Measurements from ENCODE around the gene NEK9.
"Not testable (repeated sequence)": the region's sequence is repeated elsewhere in the genome, so short reads cannot be mapped to it uniquely, and the experiment has no call there.

Gene NEK9

DNA sequence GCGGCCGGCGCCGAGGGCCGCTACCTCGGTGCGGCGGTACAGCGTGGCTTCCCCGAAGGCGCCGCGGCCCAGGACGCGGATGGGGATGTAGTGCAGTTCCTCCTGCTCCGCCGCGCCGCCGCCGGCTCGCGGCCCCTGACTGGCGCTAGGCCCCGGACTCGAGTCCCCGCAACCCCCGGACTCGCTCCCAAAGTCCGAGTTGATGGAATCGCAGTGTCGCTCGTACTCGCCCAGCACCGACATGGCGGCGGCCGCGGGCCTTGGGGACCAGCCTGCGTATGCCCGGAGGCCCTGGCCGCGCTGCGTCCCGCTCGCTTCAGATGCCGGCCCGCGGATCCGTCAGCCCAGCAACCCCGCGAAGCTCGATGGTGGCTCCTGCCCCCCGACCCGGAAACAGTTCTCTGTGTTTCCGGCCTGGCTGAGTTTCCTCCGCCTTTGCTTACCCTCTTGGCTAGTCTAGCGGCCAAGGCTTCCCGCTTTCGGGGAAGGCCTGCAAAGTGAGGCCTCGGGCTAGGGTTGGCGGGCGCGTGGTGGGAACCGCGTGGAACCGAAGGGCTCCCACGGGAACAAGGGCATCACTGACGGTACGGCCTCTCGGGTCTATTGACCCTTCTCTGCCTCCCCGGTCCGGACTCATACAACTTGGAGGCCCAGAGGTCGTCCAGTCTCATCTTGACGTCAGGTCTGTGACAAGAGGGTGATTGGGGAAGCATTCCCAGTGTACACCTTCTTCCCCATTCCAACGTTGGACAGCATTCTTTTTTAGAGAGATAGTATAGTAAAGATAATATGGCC is at the start of gene NEK9:
TSS of gene NEK9 (minus strand) at position 370 of the 795 bp plus-strand sequence. CDS start at position 243, 127 bp downstream.
- DNase-seq (ENCODE audit: low spot score) = peak; percentile 84

DNA sequence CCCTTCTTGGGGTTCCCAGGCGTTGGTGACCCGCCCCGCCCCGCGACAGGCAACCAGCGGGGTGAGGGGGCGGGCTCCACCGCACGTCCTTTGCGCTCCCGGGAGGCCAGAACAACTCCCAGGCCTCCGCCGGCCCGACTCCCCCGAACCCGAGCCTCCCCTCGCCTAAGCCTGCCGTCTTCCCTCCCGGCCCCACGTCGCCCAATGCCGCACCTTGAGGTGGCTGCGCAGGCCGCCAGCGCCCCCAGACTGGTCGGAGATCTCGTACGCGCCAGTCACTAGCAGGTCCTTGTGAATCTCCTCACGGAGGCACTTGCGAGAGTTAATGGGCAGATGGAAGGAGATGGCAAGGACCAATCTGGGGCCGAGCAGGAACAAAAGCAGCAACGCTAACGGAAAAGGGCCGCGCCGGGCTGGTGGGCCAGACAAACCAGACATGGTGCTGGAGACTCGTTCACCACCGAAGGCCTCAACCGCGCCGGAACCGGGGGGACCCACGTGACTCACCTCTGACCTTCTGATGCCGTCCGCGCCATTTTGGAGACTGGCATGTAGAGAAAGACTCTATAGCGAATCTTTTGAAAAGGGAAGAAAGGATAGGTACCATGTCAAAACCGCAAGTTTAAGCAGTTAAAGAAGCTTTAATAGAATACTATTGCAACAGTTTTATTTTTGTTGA is 49.4 kb upstream of the NEK9 start, which contains the start of gene TMED10:
TSS of gene TMED10 (minus strand) at position 471 of the 679 bp plus-strand sequence. CDS start at position 438, 33 bp downstream.
- DNase-seq (ENCODE audit: low spot score) = peak; percentile 94

DNA sequence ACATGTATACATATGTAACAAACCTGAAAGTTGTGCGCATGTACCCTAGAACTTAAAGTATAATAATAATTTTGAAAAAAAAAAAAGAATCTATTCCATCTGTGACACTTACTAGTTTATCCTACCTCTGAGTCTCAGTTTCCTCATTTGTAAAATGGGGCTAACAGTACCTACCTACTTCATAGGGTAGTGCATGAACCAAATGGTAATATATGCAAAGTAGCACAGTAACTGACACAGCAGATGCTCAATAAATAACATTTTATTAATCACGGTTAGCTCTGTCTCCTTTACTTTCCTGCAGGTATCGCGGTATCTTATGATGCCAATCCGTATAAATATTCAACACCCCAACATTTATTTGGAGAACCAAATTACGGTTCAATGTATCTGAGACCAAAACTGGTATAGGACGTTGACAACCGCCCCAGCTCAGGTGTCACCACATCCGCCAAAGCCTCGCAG is 48.9 kb upstream of the NEK9 start:
- no peak for DNase-seq (ENCODE audit: low spot score)

- DNase-seq (ENCODE audit: low spot score) = no peak
Measured at GRCh38 chr14:75174066-75174465, 47.2 kb upstream of the NEK9 start.

- DNase-seq (ENCODE audit: low spot score) = no peak
Measured at GRCh38 chr14:75170772-75171171, 43.9 kb upstream of the NEK9 start.

DNA sequence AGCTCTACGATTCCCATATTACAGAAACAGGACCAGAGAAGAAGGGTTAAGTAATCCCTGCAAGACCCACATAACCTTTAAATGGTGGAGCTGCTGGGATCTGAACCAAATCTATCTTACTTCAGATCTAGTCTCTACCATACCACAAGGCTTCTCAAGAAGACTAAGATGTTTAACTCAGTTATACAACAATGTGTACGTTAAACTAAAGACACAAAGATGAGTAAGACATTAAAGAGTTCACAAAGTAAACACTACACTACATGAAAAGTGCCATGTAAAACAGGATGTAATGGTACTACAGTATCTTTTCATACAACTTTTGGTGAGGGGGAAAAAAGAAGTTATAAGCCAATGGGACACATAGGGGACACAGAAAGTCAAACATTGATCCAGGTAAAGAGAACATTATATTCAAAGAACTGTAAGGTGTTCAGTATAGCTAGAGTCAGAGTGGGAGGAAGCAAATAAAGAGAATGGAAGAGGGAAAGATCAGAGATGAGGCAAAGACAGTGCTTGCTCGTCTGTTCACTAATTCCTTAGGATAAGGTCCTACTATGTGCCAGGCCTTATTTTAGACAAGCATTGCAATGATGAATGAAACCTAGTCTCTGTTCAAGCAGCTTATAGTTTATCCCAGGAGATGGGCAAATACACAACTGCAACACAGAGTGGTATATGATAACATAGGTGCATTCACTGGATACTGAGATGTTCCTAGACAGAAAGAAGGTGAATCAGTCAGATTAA is 41.9 kb upstream of the NEK9 start:
- DNase-seq (ENCODE audit: low spot score) = no peak

GRCh38 chr14:75167325-75167724 is 40.5 kb upstream of the NEK9 start:
- no peak for DNase-seq (ENCODE audit: low spot score)

GRCh38 chr14:75165586-75166391 is 38.9 kb upstream of the NEK9 start:
- DNase-seq (ENCODE audit: low spot score) = no peak

- DNase-seq (ENCODE audit: low spot score) = no peak
Measured at GRCh38 chr14:75164809-75165208, 38.0 kb upstream of the NEK9 start.

DNA sequence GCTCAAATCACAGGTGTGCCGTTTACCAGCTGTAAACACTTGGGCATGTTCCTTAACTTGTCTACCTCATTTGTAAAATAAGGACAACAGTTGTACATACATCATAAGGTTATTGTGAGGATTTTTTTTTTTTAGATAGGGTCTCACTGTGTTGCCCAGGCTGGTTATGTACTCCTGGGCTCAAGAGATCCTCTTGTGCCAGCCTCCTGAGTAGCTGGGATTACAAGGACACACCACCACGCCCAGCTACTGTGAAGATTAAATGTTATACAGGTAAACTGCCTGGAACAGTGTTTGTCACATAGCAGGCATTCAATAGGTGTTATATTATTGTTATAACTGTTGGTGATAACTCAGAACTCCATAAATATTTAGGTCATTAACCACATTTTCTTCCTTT is 36.8 kb upstream of the NEK9 start:
- no peak for DNase-seq (ENCODE audit: low spot score)

DNA sequence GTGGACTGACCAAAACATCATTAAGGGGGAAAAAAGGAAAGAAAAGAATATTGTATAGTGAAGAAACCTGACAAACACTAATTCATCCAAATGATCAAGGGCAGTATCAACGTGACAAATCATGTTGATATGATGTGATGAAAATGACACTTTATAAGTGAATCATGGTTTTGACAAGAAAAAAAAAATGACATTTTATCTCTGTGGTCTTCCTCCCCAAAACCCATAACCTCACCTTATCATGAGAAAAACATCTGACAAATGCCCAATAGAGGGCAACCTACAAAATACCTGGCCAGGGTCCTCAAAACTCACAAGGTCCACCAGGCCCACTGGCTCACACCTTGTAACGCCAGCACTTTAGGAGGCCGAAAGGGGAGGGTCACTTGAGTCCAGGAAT is 35.8 kb upstream of the NEK9 start:
- no peak for DNase-seq (ENCODE audit: low spot score)

GRCh38 chr14:75158843-75159614 is 32.2 kb upstream of the NEK9 start:
- DNase-seq (ENCODE audit: low spot score) = no peak

GRCh38 chr14:75156901-75157300 is 30.1 kb upstream of the NEK9 start:
- DNase-seq (ENCODE audit: low spot score) = no peak

- no peak for DNase-seq (ENCODE audit: low spot score)
Measured at GRCh38 chr14:75156111-75156510, 29.3 kb upstream of the NEK9 start.

- no peak for DNase-seq (ENCODE audit: low spot score)
Measured at GRCh38 chr14:75155169-75155568, 28.3 kb upstream of the NEK9 start.

- DNase-seq (ENCODE audit: low spot score) = no peak
Measured at GRCh38 chr14:75153295-75153694, 26.4 kb upstream of the NEK9 start.

- no peak for DNase-seq (ENCODE audit: low spot score)
Measured at GRCh38 chr14:75151851-75152250, 25.0 kb upstream of the NEK9 start.

DNA sequence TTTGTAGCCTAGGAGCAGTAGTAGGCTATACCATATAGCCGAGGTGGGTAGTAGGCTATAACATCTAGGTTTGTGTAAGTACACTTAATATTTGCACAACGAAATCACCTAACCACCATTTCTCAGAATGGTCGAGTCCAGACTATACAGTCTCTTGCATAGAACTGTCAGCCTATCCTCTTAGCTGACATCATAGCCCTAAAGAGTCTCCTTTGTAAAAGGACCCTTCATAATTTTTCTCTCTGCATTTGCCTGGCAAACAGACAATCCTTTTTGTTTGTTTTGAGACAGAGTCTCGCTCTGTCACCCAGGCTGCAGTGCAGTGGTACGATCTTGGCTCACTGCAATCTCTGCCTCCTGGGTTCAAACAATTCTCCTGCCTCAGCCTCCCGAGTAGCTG is 23.8 kb upstream of the NEK9 start:
- DNase-seq (ENCODE audit: low spot score) = not testable (repeated sequence)

DNA sequence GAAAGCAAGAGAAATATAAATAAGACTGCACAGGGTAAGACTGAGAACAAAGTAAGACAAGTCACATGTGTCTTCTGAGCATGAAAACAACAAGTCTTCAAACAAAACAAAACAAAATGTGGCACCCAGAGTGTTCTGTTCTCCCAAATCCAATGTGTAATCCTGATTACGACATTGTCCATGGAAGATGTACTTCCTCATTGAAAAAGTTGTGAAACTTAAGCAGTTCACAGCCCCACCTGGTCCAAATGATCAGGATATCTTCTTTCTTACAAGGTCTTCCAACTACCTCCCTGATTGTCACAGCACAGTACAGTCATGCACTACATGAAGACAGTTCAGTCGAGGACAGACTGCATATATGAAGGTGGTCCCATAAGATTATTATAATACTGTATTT is 23.3 kb upstream of the NEK9 start:
- DNase-seq (ENCODE audit: low spot score) = no peak

GRCh38 chr14:75147423-75148071 is 20.7 kb upstream of the NEK9 start:
- DNase-seq (ENCODE audit: low spot score) = peak; percentile 72
